Measurements from ENCODE around the gene MATN4. TPM values are rescaled to one million over a fixed set of nuclear protein-coding genes. Genes with fewer than 3 reads are reported as not detected.

MATN4 gene
- total RNA-seq, 2 donors from 2014 or later: not detected

DNA sequence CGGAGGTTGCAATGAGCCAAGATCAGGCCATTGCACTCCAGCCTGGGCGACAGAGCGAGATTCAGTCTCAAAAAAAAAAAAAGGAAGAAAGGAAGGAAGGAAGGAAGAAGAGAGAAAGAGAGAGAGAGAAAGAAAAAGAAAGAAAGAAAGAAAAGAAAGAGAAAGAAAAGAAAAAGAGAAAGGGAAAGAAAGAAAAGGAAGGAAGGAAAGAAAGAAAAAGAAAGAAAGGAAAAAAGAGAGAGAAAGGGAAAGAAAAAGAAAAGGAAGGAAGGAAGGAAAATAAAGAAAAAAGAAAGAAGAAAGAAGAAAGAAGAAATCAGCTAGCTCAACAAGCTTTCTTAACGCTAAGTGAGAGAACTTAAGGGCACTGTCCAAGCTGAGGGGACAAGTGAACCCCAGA is 7.6 kb upstream of the MATN4 start:
- H3K4me3 ChIP-seq: no peak overlapping the region
- no peak for DNase-seq (ENCODE audit: low spot score)
- no peaks in the 10 kb centered on the region for H3K36me3 ChIP-seq
- TF ChIP-seq, protein P1, sequence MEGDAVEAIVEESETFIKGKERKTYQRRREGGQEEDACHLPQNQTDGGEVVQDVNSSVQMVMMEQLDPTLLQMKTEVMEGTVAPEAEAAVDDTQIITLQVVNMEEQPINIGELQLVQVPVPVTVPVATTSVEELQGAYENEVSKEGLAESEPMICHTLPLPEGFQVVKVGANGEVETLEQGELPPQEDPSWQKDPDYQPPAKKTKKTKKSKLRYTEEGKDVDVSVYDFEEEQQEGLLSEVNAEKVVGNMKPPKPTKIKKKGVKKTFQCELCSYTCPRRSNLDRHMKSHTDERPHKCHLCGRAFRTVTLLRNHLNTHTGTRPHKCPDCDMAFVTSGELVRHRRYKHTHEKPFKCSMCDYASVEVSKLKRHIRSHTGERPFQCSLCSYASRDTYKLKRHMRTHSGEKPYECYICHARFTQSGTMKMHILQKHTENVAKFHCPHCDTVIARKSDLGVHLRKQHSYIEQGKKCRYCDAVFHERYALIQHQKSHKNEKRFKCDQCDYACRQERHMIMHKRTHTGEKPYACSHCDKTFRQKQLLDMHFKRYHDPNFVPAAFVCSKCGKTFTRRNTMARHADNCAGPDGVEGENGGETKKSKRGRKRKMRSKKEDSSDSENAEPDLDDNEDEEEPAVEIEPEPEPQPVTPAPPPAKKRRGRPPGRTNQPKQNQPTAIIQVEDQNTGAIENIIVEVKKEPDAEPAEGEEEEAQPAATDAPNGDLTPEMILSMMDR (IDR thresholded peaks at IDR 0.05): no peak
- H3K9me3 ChIP-seq: no peaks in the 10 kb centered on the region
- peaks cover 4 to 8% of the 10 kb centered on the region in 2 donors for H3K27me3 ChIP-seq
- peaks cover 0 to 5% of the 10 kb centered on the region in 2 donors for H3K4me1 ChIP-seq
- no peak overlapping the region for H3K27ac ChIP-seq

DNA sequence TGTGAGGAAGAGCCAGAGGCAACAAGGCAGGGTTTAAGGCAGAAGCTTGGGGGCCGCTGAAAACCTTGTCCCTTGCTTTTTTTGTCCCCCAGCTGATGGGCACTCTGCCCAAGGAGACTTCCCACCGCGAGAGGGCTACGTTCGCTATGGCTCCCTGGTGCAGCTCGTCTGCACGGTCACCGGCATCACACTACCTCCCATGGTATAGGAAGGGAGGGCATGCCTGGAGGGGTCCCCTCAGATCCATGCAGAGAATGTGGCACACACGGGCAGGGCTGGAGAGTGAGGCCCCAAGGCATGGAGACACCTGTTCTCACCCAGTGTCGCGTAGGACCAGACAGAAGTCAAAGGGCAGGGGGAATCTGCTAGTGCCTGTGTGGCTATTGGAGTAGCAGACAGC is 5.8 kb upstream of the MATN4 start:
- Histone ChIP-seq H3K4me3 (no peak overlapping the region), H3K27ac (no peak overlapping the region), H3K4me1 (no peaks in the 10 kb centered on the region), H3K9me3 (no peaks in the 10 kb centered on the region), H3K36me3 (no peaks in the 10 kb centered on the region), H3K27me3 (peaks cover 4 to 8% of the 10 kb centered on the region in 2 donors)
- no peak for DNase-seq (ENCODE audit: low spot score)
- TF ChIP-seq, protein P1 (IDR thresholded peaks at IDR 0.05): no peak

- Histone ChIP-seq H3K27me3 (peaks cover 4 to 8% of the 10 kb centered on the region in 2 donors), H3K4me3 (no peak overlapping the region), H3K36me3 (no peaks in the 10 kb centered on the region), H3K9me3 (no peaks in the 10 kb centered on the region), H3K4me1 (peaks cover 0 to 3% of the 10 kb centered on the region in 2 donors), H3K27ac (no peak overlapping the region)
- no peak for DNase-seq (ENCODE audit: low spot score)
- TF ChIP-seq, protein P1 (IDR thresholded peaks at IDR 0.05): no peak
Measured at GRCh38 chr20:45313065-45313695, 5.1 kb upstream of the MATN4 start.

GRCh38 chr20:45312241-45312640 is 4.1 kb upstream of the MATN4 start:
- Histone ChIP-seq H3K4me1 (peaks cover 0 to 6% of the 10 kb centered on the region in 2 donors), H3K36me3 (no peaks in the 10 kb centered on the region), H3K27ac (no peak overlapping the region), H3K27me3 (peaks cover 4 to 8% of the 10 kb centered on the region in 2 donors), H3K9me3 (no peaks in the 10 kb centered on the region), H3K4me3 (no peak overlapping the region)
- no peak for DNase-seq (ENCODE audit: low spot score)
- TF ChIP-seq, protein P1 (IDR thresholded peaks at IDR 0.05): no peak

- Histone ChIP-seq H3K9me3 (no peaks in the 10 kb centered on the region), H3K27ac (no peak overlapping the region), H3K4me1 (peaks cover 0 to 6% of the 10 kb centered on the region in 2 donors), H3K4me3 (no peak overlapping the region), H3K36me3 (no peaks in the 10 kb centered on the region), H3K27me3 (peaks cover 4 to 8% of the 10 kb centered on the region in 2 donors)
- DNase-seq (ENCODE audit: low spot score): peak; percentile 65
- TF ChIP-seq, protein P1 (IDR thresholded peaks at IDR 0.05): peak; percentile 65 to 82
Measured at GRCh38 chr20:45311589-45312211, 3.6 kb upstream of the MATN4 start.
